Suppressor macrophage (primary cell): Measurements from ENCODE around the gene AKAP13.

Experiments
- DNase-seq, 4 experiments: peaks; one replicate each; pipeline ENCODE4 v3.0.0-alpha.2; 2020 to 2022

AKAP13 gene

GRCh38 chr15:85386261-85386660 is 5.9 kb downstream of the AKAP13 start:
- no peak for DNase-seq

- DNase-seq = no peak
These were observed 8.3 kb downstream of the AKAP13 start for GRCh38 chr15:85388566-85389305.

GRCh38 chr15:85389306-85389650 is 8.9 kb downstream of the AKAP13 start:
- no peak for DNase-seq

DNA sequence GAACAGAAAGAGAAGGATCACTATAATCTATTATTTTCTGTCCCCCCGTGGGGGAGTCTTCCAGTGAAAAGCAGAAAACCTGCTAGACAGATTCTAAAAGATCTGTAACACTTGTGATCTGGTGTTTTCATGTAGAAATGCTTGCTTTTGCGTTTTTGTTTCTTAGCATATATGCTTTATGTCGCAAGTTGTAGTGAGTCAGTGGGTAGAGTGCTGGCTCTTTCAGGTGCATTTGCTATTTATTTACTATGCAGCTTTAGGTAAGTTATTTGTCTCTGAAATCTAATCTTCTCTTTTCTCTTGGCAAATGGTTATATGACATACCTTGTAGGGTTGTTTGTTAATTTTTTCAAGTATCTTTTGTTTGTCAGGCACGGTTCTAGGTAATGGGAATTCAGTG is 9.4 kb downstream of the AKAP13 start:
- no peak for DNase-seq

- no peak for DNase-seq
These were observed 12.8 kb downstream of the AKAP13 start for GRCh38 chr15:85393210-85393609.

GRCh38 chr15:85394554-85395333 is 14.3 kb downstream of the AKAP13 start:
- DNase-seq = no peak

DNA sequence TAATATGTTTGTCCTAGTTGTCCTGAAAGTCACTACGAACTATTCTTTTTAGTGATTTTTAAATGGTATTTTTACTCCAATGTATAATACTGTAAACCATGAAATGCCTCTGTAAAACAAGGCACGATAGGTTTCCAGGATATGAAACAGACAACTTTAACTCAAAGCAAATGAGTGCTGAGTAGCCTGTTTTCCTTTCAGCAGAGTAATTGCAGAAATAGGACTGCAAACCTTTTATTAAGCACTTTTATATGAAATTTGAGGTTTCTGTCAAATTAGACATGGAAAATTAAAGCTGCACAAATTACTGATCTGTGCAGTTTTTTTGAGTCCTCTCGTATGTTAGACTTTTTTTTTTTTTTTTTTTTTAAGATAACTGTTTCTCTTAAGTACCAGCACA is 16.2 kb downstream of the AKAP13 start:
- no peak for DNase-seq

- DNase-seq = no peak
These were observed 16.7 kb downstream of the AKAP13 start for GRCh38 chr15:85397151-85397550.

DNA sequence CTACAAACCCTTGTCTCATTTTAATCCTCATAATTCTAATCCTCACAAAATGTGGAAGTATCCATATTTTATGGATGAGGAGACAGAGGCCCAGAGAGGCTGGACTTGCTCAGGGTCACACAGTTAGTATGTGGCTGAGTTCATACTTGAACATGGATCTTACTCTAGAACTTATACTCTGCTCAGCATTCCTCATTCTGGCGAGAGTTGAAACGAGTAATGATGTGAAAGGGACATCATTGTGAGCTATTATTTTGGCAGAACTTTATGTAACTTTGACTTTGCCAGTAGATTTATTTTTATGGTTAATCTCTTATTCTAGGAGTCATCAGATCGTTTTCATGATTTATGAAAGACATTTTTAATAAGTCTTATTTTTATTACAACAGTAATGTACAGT is 17.5 kb downstream of the AKAP13 start:
- DNase-seq = no peak

DNA sequence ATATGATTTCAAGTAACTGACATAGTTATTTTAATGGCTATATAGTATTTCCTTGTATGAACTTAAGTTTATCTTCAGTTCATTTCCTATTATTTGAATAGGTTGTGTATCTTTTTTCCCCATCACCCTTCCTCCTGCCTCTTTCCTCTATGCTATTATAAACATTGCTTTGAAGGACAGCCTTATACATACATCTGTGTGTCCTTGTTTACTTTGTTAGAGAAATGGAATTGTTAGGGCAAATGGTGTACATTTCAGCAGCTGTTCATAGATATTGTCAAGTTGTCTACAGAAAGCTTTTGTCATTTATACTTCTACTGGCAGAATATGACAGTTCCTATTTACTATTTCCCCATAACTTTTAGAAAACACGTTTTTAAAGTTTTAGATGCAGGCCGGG is 18.4 kb downstream of the AKAP13 start:
- DNase-seq = no peak

DNA sequence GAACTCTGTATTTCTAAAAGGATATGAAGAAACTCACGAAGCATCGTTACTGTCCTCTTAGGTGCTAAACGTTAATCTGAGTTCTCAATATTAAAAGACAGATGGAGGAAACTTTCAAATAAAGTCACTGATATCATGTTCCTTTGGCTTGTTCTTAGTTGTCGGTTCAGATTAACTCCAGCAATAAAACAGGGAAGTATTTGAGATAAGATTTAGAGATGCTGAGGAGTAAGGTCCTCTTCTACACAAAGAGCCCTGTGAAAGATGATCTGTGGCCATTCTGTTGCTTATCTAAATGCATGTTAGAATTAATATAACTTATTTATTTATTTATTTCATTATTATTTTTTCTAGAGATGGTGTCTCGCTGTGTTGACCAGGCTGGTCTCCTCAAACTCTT is 19.2 kb downstream of the AKAP13 start:
- no peak for DNase-seq

DNA sequence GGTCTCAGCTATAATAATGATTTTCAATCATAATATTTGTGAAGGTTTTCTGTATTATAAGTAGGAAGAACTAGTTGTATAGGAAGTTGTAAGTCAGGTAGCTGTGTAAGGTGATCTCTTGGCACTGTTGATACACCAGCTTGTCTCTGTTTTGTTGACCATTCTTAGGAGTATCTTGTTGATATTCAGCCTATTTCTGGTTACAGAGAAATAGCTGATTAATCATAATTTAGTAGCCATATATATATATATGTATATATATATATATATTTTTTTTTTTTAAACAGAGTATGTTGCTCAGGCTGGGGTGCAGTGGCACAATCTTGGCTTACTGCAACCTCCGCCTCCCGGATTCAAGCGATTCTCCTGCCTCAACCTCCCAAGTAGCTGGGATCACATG is 20.2 kb downstream of the AKAP13 start:
- no peak for DNase-seq

DNA sequence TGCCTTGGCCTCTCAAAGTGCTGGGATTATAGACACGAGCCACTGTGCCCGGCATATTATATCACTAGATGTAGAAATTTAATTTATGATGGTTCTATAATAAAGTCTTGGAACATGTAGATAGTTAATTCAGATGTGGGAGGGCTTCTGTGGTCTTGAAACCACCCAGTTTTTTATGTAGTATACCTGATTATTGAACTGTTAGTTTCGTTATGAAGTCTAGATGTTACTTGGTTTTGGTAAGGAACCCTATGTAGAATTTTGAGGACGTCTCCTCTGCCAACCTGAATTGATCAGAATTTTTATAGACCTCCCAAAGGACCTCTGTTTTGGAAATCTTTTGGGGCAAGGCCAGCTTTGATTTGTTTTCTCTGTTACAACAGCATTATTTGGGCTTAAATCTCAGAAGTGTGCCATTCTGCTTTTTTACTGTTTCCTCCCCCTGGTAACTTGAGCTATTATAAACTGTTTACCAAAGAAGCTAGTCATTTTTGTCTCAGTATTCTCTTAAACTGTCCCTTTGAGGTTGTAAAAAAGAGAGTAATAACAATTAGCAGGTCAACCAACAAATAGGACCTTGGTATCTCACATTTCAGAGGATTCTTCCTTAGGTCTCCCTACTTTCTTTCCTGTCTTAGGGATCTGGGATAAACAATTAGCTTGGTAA is 20.8 kb downstream of the AKAP13 start:
- DNase-seq = no peak

GRCh38 chr15:85402195-85402881 is 21.9 kb downstream of the AKAP13 start:
- DNase-seq = peak in 1 of 4 experiments; percentile 22

GRCh38 chr15:85403745-85404144 is 23.3 kb downstream of the AKAP13 start:
- no peak for DNase-seq

- peak in 2 of 4 experiments; percentile 14 to 47 for DNase-seq
These were observed 23.9 kb downstream of the AKAP13 start for GRCh38 chr15:85404176-85404917.

DNA sequence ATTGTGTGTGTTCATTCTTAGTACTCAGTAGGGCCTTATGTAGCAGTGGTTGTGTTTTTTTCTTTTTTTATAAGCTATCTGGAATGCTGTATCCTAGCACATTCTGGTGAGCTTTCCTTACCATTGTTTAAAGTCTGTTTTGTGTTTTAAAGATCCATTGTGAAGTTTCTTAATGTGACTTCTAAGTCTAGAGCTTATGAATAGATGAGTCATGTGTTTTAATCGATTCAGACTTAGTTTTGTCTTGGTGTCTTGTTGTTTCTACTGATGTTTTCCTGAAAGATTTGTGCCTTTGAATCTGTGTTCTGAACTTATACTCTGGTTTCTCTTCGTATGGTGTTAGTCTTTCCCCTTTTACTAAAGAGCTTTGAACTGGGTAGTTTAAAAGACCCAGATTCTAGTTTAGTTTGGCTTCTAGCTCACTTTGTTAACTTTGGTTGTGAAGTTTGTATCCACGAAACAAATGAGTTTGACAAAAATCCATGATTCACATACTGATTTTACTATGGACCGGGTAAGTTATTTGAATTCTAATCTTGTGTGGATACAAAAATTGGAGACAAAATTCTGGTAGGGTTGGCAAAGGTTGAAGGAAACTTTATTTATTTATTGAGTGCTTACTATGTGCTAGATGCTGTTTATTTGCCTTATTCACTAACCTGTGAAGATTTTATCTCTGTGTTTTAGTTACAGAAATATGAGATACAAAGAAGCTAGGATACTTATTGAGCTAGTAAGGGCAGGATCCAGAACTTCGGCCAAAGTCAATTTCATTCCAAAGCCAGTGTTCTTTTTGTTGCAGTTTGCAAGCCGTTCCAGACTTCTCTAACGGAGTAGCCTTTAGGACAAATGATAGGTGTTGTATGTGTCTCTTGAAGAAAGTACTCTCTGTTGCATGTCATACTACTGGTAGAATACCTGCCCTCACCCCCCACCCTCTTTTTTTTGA is 24.8 kb downstream of the AKAP13 start:
- no peak for DNase-seq

- no peak for DNase-seq
These were observed 26.5 kb downstream of the AKAP13 start for GRCh38 chr15:85406916-85407315.

- peak; percentile 47 to 74 (median 60) for DNase-seq
These were observed 27.2 kb downstream of the AKAP13 start for GRCh38 chr15:85407421-85408269.

DNA sequence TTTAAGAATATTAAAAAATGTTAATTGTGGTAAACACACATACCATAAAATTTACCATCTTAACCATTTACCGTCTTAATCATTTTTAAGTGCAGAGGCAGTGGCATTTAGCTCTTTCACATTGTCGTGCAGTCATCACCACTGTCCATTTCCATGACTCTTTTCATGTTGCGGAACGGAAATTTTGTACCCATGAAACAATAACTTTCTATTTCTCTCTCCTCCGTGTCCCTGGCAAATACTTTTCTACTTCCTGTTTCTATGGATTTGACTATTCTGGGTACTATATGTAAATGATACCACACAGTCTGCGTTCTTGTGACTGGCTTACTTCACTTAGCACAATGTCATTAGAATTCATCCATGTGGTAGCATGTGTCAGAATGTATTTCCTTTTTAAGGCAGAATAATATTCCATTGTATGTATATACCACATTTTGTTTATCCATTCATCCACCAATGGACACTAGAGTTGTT is 27.9 kb downstream of the AKAP13 start:
- peak; percentile 22 to 78 (median 56) for DNase-seq
